ENCODE data around the gene RNF225.
A peak's percentile ranks its signal among the peaks of the same experiment; 100 is the strongest.
"Not testable (repeated sequence)": the region's sequence is repeated elsewhere in the genome, so short reads cannot be mapped to it uniquely, and the experiment has no call there.

Gene RNF225

GRCh38 chr19:58362272-58362994 is 33.0 kb upstream of the RNF225 start, which contains the start of gene ZNF497:
TSS of gene ZNF497 (minus strand) at chr19:58362751. CDS start at chr19:58357635, 5,116 bp downstream.
- DNase-seq (ENCODE audit: low read depth in 2 of 2), result peak; percentile 87 to 88

GRCh38 chr19:58364146-58364545 is 31.3 kb upstream of the RNF225 start:
- no peak for DNase-seq (ENCODE audit: low read depth in 2 of 2)

- no peak for DNase-seq (ENCODE audit: low read depth in 2 of 2)
These were observed 28.6 kb upstream of the RNF225 start for GRCh38 chr19:58366585-58367430.

GRCh38 chr19:58367698-58368454 is 27.6 kb upstream of the RNF225 start:
- no peak for DNase-seq (ENCODE audit: low read depth in 2 of 2)

- DNase-seq (ENCODE audit: low read depth in 2 of 2), result no peak
These were observed 26.7 kb upstream of the RNF225 start for GRCh38 chr19:58368561-58369360.

GRCh38 chr19:58372311-58373133 is 22.9 kb upstream of the RNF225 start:
- DNase-seq (ENCODE audit: low read depth in 2 of 2), result no peak

GRCh38 chr19:58374200-58374599 is 21.3 kb upstream of the RNF225 start:
- no peak for DNase-seq (ENCODE audit: low read depth in 2 of 2)

- not testable (repeated sequence) for DNase-seq (ENCODE audit: low read depth in 2 of 2)
These were observed 18.7 kb upstream of the RNF225 start for GRCh38 chr19:58376724-58377123.

GRCh38 chr19:58379246-58379645 is 16.2 kb upstream of the RNF225 start:
- no peak for DNase-seq (ENCODE audit: low read depth in 2 of 2)

GRCh38 chr19:58380037-58380661 is 15.3 kb upstream of the RNF225 start:
- no peak for DNase-seq (ENCODE audit: low read depth in 2 of 2)

GRCh38 chr19:58380662-58381459 is 14.6 kb upstream of the RNF225 start, which contains the start of gene ZNF837:
TSS of gene ZNF837 (minus strand) at chr19:58381030. CDS start at chr19:58369332, 11,698 bp downstream.
- peak; percentile 100 for DNase-seq (ENCODE audit: low read depth in 2 of 2)

- no peak for DNase-seq (ENCODE audit: low read depth in 2 of 2)
These were observed 13.8 kb upstream of the RNF225 start for GRCh38 chr19:58381460-58382212.

GRCh38 chr19:58382997-58383603 is 12.4 kb upstream of the RNF225 start:
- DNase-seq (ENCODE audit: low read depth in 2 of 2), result no peak

- no peak for DNase-seq (ENCODE audit: low read depth in 2 of 2)
These were observed 10.1 kb upstream of the RNF225 start for GRCh38 chr19:58385313-58385890.

- DNase-seq (ENCODE audit: low read depth in 2 of 2), result no peak
These were observed 9.4 kb upstream of the RNF225 start for GRCh38 chr19:58385891-58386575.

GRCh38 chr19:58386576-58387337 is 8.7 kb upstream of the RNF225 start, which contains the start of gene RPS5:
TSS of gene RPS5 (plus strand) at chr19:58387269. CDS start at chr19:58388138, 869 bp downstream.
- peak; percentile 96 to 97 for DNase-seq (ENCODE audit: low read depth in 2 of 2)

All from fibroblast of skin of left biceps (primary cell).